GM21529 (cell line): Measurements from ENCODE around the gene SPATA13.

Experiments used
- ATAC-seq: cut with Tn5 transposase; IDR thresholded peaks from one replicate; pipeline ENCODE4 v1.9.1; 2021; ENCODE audit not compliant: unreplicated experiment

SPATA13 gene

DNA sequence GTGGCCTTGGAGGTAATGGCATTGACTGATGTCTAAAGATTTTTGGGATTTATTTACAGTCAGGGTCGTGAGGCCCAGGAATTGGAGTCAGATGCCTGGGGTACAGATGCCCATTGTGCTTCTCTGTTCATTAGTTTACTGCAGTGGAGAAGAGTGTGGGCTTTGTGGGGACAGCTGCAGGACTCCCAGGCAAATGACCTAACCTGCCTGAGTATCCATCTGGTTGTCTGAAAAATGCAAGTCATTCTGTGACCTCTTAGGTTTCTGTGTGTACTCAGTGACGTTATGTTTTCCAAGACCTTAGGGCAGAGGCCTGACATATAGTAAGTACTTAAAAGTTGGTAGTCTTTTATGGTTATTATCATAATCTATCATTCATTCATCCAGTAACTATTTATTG lies 60.5 kb downstream of the SPATA13 start:
- no peak for ATAC-seq

DNA sequence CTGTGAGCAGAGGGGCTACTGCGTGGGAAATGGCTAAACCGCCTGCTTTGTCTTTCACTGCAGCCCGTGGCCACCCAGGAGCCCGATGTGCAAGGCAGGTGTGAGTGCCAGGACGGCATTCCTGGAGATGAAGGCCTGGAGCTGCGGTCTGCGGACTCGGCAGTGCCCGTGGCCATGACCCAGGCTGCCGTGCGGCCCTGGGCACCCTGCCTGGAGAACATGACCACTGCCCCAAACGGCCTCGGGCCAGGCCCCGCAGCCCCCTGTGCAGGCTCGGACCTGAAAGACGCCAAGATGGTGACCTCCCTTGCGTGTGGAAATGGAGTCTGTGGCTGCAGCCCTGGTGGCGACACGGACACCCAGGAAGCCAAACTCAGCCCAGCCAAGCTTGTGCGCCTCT lies 62.2 kb downstream of the SPATA13 start:
- no peak for ATAC-seq

DNA sequence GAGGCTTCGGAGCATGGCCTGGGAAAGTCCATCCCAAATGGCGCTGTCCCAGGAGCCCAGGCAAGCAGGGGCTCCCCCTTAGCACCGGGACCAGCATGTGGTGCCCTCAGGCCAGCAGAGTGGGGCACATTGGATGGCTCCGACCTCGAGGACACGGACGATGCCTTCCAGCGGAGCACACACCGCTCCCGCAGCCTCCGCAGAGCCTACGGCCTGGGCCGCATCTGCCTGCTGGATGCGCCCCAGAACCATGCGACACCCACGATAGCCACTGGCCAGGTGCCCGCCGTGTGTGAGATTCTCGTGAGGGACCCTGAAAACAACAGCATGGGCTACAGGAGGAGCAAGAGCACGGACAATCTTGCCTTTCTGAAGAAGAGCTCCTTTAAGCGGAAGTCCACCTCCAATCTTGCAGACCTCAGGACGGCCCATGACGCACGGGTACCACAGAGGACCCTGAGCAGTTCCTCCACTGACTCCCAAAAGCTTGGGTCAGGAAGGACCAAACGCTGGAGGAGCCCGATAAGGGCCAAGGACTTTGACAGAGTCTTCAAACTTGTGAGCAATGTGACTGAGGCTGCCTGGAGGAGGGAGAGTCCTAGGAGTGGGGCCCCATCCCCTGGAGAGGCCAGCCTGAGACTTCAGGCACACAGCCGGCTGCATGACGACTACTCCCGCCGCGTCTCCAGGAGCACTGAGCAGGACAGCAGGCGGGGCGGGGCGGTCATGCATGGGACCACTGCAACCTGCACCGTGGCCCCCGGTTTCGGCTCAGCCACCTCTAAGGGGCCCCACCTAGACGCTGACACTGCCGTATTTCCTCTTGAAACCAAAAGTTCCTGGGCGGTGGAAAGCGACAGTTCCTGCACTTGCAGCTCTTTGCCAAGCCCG lies 63.1 kb downstream of the SPATA13 start:
- ATAC-seq: no peak

DNA sequence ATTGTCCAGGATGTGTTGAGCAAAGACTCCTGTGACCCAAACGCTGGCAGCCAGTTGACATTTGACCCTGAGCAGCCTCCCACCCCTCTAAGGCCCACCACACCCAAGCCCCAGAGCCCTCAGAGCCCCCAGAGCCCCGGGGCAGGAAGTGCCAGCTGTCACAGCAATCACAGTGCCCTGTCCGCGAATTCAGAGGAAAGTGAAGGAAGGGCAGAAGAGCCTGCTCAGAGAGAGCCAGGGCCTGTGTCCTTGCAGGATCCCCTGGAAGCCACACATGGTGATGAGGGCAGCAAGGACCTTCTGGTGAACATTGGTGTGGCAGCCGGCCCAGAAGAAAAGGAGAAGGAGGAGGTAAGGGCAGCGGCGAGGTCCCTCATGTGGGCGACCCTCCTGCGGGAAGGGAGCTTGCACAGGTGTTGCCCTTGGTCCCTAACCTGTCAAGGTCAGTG lies 63.7 kb downstream of the SPATA13 start:
- no peak for ATAC-seq

DNA sequence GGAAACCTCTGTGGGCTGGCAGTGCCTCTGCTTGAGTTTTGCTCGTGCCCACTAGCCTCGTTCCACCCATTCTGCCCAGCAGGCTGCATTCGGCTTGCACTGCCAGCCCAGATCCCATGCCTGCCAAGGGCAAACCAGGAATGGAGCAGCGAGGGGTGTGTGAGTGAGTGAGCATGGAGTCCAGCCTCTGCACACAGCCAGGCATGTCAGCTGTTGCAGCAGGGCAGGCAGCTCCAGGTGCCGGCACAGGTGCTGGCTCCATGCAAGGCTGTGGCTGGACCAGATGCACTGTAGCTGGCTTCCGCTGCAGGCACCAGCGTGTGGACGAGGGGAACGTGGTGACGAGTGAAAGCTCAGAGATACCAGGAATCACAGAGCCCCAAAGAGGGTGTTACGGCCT lies 64.5 kb downstream of the SPATA13 start:
- ATAC-seq: no peak

DNA sequence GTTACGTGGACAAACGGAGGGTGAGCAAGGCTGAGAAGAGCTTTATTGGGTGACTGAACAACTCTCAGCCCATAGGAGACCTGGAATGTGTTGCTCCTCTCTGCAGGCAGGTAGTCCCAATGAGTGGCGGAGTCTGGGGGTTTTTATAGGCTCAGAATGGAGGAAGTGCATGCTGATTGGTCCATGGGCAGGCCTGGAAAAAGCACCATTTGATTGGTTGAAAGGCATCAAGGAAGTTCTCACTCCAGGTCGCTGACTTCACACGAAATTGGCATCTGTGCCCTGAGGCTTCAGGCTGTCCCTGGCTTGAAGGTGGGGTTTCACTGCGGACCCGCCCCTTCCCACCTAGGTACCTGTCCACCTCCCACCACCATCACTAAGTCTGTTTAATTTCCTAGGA lies 65.4 kb downstream of the SPATA13 start:
- no peak for ATAC-seq

- ATAC-seq: no peak
Measured at GRCh38 chr13:24226762-24227161, 66.2 kb downstream of the SPATA13 start.

DNA sequence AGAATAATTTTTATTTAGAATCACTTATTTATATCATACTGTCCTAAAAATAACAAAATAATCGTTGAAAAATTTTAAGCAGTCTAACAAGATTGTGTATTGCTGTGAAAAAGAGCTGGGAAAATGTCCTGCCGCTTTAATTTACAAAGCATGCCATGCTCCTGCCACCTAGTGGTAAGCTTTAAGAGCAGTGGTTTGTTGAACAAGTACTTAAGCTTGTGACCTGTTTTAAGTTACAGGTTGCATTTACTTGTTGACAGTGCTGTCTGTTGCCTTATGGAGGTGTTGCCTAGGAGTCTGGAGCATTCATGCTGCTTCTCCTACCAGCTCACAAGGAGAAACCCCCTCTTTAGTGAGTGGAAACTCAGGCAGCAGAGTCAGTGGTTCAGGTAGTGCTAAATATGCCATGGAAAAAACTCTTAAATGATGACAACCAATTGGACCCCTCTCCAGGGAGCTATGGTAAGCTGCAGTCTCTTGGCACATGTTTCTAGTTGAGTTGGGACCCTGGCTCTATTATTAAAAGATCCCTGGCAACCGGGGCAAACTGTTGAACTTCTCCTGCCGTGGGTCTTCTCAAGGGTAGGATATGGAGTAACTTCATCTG lies 68.4 kb downstream of the SPATA13 start:
- no peak for ATAC-seq

GRCh38 chr13:24230428-24231072 lies 70.0 kb downstream of the SPATA13 start:
- ATAC-seq: no peak

GRCh38 chr13:24231377-24231776 lies 70.9 kb downstream of the SPATA13 start:
- no peak for ATAC-seq

DNA sequence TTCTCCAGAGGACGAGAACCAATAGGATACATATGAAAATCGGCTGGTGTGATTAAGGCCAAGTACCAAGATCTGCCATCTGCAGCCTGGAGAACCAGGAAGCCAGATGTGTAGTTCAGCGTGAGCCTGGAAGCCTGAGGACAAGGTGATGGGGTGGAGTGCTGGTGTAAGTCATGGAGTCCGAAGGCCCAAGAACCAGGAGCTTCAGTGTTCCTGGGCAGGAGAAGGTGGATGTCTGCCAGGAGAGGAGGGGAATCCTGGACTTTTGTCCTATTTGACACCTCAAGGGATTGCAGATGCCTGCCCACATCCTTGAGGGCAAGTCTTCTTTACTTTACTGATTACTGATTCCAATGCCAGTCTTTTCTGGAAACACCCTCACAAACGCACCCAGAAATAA lies 71.5 kb downstream of the SPATA13 start:
- ATAC-seq: no peak

- no peak for ATAC-seq
Measured at GRCh38 chr13:24232474-24232873, 72.0 kb downstream of the SPATA13 start.

GRCh38 chr13:24233351-24233901 lies 72.9 kb downstream of the SPATA13 start:
- ATAC-seq: no peak

- no peak for ATAC-seq
Measured at GRCh38 chr13:24234200-24234915, 73.8 kb downstream of the SPATA13 start.

DNA sequence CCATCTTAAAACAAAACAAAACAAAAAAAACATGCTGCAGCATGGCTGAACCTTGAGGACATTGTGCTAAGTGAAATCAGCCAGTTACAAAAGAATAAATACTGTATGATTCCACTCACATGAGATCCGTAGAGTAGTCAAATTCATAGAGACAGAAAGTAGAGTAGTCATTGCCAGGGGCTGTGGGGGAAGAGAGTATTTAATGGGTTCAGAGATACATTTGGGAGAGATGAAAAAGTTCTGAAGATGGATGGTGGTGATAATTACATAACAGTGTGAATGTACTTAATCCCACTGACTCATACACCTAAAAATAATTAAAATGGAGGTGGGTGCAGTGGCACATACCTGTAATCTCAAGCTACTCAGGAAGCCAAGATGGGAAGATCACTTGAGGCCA lies 76.8 kb downstream of the SPATA13 start:
- ATAC-seq: no peak

DNA sequence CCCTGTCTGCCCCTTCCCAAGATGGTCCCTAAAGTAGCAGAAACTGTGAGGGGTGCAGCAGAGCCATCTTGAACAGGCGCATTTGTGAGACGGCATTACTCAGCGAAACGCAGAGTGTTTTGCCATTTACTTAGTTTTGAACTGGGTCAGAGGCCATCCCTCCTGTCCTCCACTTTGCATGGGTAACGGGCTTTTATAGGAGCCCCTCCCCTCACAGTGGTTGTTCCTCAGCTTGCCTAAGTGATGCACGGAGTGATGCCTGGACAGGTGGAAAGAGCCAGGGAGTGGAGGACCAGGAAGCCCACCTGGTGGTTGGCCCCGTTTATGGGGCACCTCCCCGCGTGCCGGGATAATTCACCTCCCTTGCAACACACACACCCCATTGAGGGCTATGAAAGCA lies 80.8 kb downstream of the SPATA13 start:
- no peak for ATAC-seq

DNA sequence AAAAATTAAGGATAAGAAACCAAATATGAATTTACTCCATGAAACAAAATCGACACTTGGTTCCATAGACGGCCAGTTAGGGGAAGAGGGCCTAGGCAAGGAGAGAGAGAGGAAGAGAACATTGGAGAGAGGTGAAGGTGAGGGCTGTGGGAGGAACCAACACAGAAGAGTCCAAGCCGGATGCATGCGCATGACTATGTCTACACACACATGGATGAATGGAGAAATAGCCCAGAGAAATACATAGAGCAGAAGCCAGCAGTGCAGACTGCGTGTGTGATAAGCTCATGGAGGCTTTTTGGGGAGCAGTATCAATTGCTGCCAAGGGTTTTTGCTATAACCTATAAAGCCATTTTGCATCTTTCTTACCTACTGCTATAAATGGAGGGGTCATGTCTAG lies 81.6 kb downstream of the SPATA13 start:
- no peak for ATAC-seq

DNA sequence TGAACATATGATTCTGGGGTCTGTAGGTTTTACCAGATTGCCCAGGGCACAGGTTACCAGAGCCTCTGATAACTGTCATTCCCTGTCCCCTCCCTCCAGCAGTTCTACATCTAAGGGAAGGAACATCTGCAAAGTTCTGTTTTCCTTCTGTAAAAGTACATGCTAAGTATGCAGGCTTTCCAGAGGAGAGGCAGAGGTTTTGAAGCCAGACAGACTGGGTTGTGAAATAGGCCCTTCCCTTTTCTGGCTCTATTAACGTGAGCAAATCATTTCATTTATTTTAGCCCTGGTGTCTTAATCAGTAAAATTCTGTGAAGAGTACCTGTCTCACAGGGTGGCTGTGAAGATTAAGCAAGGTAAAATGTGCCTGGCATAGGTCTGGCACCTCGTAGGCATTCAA lies 82.8 kb downstream of the SPATA13 start:
- no peak for ATAC-seq

- no peak for ATAC-seq
Measured at GRCh38 chr13:24244802-24245201, 84.3 kb downstream of the SPATA13 start.

- ATAC-seq: no peak
Measured at GRCh38 chr13:24247016-24247415, 86.5 kb downstream of the SPATA13 start.

DNA sequence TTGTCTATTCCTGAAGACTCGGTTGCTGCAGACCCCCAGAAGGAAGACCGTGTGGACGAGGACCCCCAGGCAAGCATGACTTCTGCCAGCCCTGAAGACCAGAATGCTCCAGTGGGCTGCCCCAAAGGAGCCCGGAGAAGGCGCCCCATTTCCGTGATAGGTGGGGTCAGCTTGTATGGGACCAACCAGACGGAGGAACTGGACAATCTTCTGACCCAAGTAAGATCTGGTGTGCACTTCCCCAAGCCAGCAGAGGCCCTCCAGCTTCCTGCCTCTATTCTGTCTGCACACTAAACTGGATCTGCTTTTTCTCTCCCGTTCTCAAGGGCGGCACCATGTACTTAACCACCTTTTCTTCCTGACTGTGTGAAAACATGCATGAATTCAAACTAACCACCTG lies 89.1 kb downstream of the SPATA13 start:
- no peak for ATAC-seq
